Gastroesophageal sphincter (tissue), 4 donors: Measurements from ENCODE around the gene SMOC1. TPM values are rescaled to one million over a fixed set of nuclear protein-coding genes. Genes with fewer than 3 reads are reported as not detected.

Experiments used
- ATAC-seq: fragments of 150-250 bp; one replicate; pipeline ENCODE4 v1.9.1; 2016; ENCODE audit warnings: mild to moderate bottlenecking, moderate library complexity
- H3K27ac ChIP-seq, 4 donors: fragments of 200-600 bp; sonication (generic) in 3 of 4; 1 replicate in 3 of 4; 2 replicates in 1 of 4; pipeline ENCODE4 v1.5.1; 2016 to 2019
- H3K27me3 ChIP-seq: fragments of 200-600 bp; sonication (generic); one replicate; pipeline ENCODE4 v1.5.1; 2019
- H3K36me3 ChIP-seq, 2 donors: fragments of 200-600 bp; sonication (generic); one replicate each; pipeline ENCODE4 v1.5.1; 2019; ENCODE audit warnings: control low read depth in 1 of 2
- H3K4me1 ChIP-seq, 3 donors: fragments of 200-600 bp; sonication (generic); 1 replicate in 2 of 3; 2 replicates in 1 of 3; pipeline ENCODE4 v1.5.1; 2016 to 2019; ENCODE audit warnings: control low read depth in 2 of 3
- H3K4me3 ChIP-seq, 2 donors: fragments of 200-600 bp; sonication (generic); one replicate each; pipeline ENCODE4 v1.5.1; 2019; ENCODE audit warnings: mild to moderate bottlenecking in 1 of 2, moderate library complexity in 1 of 2
- H3K9me3 ChIP-seq, 3 donors: fragments of 200-600 bp; sonication (generic); one replicate each; pipeline ENCODE4 v1.5.1; 2017 to 2019; ENCODE audit warnings: control low read depth in 2 of 3
- CTCF ChIP-seq, 4 experiments: fragments of 200-600 bp in 2 of 4; fragments of 450-650 bp in 2 of 4; sonication (generic) in 1 of 4; IDR thresholded peaks; one replicate each; pipeline ENCODE4 v1.5.1; 2017 to 2019; ENCODE audit warnings: antibody characterized with exemption in 4 of 4, mild to moderate bottlenecking in 2 of 4, moderate library complexity in 2 of 4
- EP300 ChIP-seq: sonication (generic); formaldehyde crosslinking; IDR thresholded peaks from one replicate; pipeline ENCODE4 v1.6.1; 2017; ENCODE audit warnings: antibody characterized with exemption, mild to moderate bottlenecking
- POLR2A ChIP-seq, 2 donors: fragments of 450-650 bp; IDR thresholded peaks; one replicate each; pipeline ENCODE4 v1.6.1; 2017; ENCODE audit warnings: antibody characterized with exemption in 2 of 2, mild to moderate bottlenecking in 2 of 2, moderate library complexity in 1 of 2
- POLR2AphosphoS5 ChIP-seq: sonication (generic); formaldehyde crosslinking; IDR thresholded peaks from one replicate; pipeline ENCODE4 v1.6.1; 2017; ENCODE audit warnings: antibody characterized with exemption
- WGBS, 2 donors: methylation state at CpG; one replicate each; pipeline ENCODE4 v1.1.5; 2018; ENCODE audit warnings: low coverage in 1 of 2; 5-methylcytosine and 5-hydroxymethylcytosine counted together
- total RNA-seq, 4 donors: library from RNA; depleted of rRNA; stranded (reverse); fragments of >200 nt; gene quantifications; one replicate each; pipeline ENCODE4 v1.1.0, GENCODE V29; 2016

The SMOC1 gene
- total RNA-seq, 4 donors from 2014 or later, result 0.19 to 11.8 (median 0.31) TPM; not detected in 1

GRCh38 chr14:70048313-70048654 lies 169.1 kb downstream of the SMOC1 start:
- Histone ChIP-seq H3K4me1 (no peaks in the 10 kb centered on the region), H3K9me3 (no peaks in the 10 kb centered on the region), H3K4me3 (no peak overlapping the region), H3K27me3 (peaks cover 20% of the 10 kb centered on the region), H3K27ac (no peak overlapping the region), H3K36me3 (no peaks in the 10 kb centered on the region)
- ATAC-seq, result no peak
- 83 to 100% methylated on average over 1 of the region's 1 CpG for WGBS, 2 donors
- TF ChIP-seq POLR2AphosphoS5 (no peak), POLR2A (IDR thresholded peaks at IDR 0.05) (no peak), CTCF (IDR thresholded peaks at IDR 0.05) (no peak), EP300 (no peak)

GRCh38 chr14:70049605-70050004 lies 170.4 kb downstream of the SMOC1 start:
- 76 to 88% methylated on average over 1 to 2 of the region's 3 CpGs for WGBS, 2 donors
- ATAC-seq, result no peak
- no peak overlapping the region for H3K4me3 ChIP-seq
- TF ChIP-seq POLR2AphosphoS5 (no peak), EP300 (no peak), CTCF (IDR thresholded peaks at IDR 0.05) (no peak)
- H3K9me3 ChIP-seq, result no peaks in the 10 kb centered on the region
- peaks cover 18% of the 10 kb centered on the region for H3K27me3 ChIP-seq
- no peaks in the 10 kb centered on the region for H3K4me1 ChIP-seq
- H3K27ac ChIP-seq, result no peak overlapping the region
- no peaks in the 10 kb centered on the region for H3K36me3 ChIP-seq

GRCh38 chr14:70050136-70050535 lies 170.9 kb downstream of the SMOC1 start:
- Histone ChIP-seq H3K27me3 (peaks cover 19% of the 10 kb centered on the region), H3K4me3 (no peak overlapping the region)

GRCh38 chr14:70052990-70053389 lies 173.8 kb downstream of the SMOC1 start:
- TF ChIP-seq POLR2AphosphoS5, result no peak
- TF ChIP-seq POLR2A (IDR thresholded peaks at IDR 0.05), result no peak
- TF ChIP-seq EP300, result no peak
- TF ChIP-seq CTCF (IDR thresholded peaks at IDR 0.05), result no peak
- Histone ChIP-seq H3K4me3 (no peak overlapping the region), H3K27ac (no peak overlapping the region), H3K27me3 (peaks cover 31% of the 10 kb centered on the region), H3K9me3 (no peaks in the 10 kb centered on the region), H3K36me3 (no peaks in the 10 kb centered on the region), H3K4me1 (no peaks in the 10 kb centered on the region)
- ATAC-seq, result no peak
- 7 to 14% methylated on average over 3 of the region's 3 CpGs for WGBS, 2 donors

More at GRCh38 chr14:70050136-70050535, 170.9 kb downstream of the SMOC1 start:
- ATAC-seq, result no peak
- Histone ChIP-seq H3K9me3 (no peaks in the 10 kb centered on the region), H3K4me1 (no peaks in the 10 kb centered on the region), H3K36me3 (no peaks in the 10 kb centered on the region), H3K27ac (no peak overlapping the region)
- TF ChIP-seq EP300, result no peak
- no peak for TF ChIP-seq CTCF (IDR thresholded peaks at IDR 0.05)
- TF ChIP-seq POLR2A (IDR thresholded peaks at IDR 0.05), result no peak
- TF ChIP-seq POLR2AphosphoS5, result no peak
- WGBS, 2 donors, result 64% methylated on average over 3 to 4 of the region's 4 CpGs

- H3K4me3 ChIP-seq, result no peak overlapping the region
- no peak overlapping the region for H3K27ac ChIP-seq
- no peaks in the 10 kb centered on the region for H3K4me1 ChIP-seq
- no peaks in the 10 kb centered on the region for H3K9me3 ChIP-seq
- WGBS, 2 donors, result 77 to 80% methylated on average over 4 to 5 of the region's 5 CpGs
- TF ChIP-seq POLR2AphosphoS5 (no peak), CTCF (IDR thresholded peaks at IDR 0.05) (no peak), POLR2A (IDR thresholded peaks at IDR 0.05) (no peak), EP300 (no peak)
- no peaks in the 10 kb centered on the region for H3K36me3 ChIP-seq
- no peak for ATAC-seq
- peaks cover 41% of the 10 kb centered on the region for H3K27me3 ChIP-seq
Measured at GRCh38 chr14:70057519-70058136, 178.4 kb downstream of the SMOC1 start.
